HG03469 (cell line): Measurements from ENCODE around the gene ESF1.
A peak's percentile ranks its signal among the peaks of the same experiment; 100 is the strongest.

ENCODE experiments used
- ATAC-seq: cut with Tn5 transposase; IDR thresholded peaks from one replicate; pipeline ENCODE4 v1.9.1; 2021; ENCODE audit warnings: mild to moderate bottlenecking, moderate library complexity, moderate number of reproducible peaks; ENCODE audit not compliant: unreplicated experiment

Gene ESF1

GRCh38 chr20:13681248-13682125 is 103.2 kb downstream of the ESF1 start:
- peak; percentile 82 for ATAC-seq

DNA sequence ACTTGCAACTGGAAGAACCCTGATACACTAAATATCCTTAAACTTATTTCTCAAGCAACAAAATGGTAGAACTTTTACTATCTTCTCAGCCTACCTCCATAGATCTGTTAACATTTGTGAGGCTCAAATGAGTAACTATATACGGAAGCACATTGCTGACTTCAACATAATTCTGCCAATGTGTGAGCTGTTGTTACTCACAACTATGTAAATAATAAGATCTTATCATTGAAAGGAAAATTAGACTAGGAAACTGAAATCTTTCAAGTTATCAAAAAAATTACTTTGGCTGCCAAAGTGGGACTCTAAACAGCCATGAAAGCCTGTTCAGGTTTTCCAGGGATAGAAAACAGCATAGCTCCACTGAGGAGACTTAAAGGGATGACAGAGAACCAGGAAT is 105.8 kb downstream of the ESF1 start:
- no peak for ATAC-seq

- ATAC-seq: no peak
These were observed 107.5 kb downstream of the ESF1 start for GRCh38 chr20:13677241-13677640.

GRCh38 chr20:13676682-13677081 is 108.0 kb downstream of the ESF1 start:
- no peak for ATAC-seq

GRCh38 chr20:13672690-13673089 is 112.0 kb downstream of the ESF1 start:
- no peak for ATAC-seq

DNA sequence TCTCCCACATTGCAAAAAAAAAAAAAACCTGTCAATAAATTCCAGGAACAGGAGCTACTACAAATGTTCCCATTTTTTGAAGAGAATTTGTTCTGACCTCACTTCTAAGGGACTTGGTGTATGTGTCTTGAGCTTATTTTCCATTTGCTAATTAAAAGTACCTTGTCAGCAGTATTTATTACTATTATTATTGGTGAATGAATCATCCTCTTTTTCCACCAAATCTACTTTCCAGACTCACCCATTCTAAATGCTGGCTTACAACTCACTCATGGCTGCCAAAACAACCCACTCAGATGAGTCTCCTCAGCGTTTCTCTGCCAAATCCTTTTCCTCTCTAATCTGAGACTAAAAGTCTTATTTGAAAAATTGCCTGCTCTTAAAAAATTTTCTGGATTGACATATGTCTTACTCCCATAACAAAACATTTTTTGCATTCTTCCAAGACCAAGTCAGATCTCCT is 112.8 kb downstream of the ESF1 start:
- no peak for ATAC-seq

DNA sequence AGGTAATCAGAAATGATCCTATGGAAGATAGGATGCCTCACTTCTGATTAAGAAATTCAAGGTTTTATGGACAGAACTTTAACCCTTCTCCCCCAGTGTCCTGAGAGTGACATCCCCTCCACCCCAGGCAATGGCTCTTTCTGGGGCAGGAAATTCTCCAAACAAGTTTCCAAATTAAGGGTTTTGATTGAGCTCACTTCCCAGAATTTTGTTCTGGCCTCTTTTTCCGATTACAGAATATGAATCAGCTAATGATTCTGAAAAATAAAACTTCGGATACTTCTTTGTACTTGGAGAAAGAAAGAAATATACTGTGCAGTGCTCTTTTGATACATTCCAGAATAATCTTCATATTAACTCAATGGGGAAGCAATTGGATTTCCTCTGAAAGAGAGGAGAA is 113.2 kb downstream of the ESF1 start:
- no peak for ATAC-seq

DNA sequence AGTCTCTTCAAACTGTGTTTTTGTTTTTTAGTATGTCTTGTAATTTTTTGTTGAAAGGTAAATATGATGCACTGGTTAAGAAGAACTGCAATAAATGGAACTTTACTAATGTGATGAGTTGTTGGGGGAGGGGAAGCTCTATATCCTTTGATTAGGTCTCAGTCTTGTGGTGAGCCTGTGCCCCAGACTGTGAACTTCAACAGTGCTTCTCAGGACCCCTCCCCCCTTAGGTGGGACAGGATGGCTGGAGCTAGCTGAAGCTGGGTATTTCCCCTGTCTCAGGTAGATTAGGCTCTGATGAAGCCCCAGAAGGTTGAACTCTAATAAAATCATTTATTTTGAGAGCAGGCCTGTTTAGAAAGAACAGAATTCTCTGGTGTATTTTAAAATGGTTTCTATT is 114.6 kb downstream of the ESF1 start:
- no peak for ATAC-seq

- no peak for ATAC-seq
These were observed 118.9 kb downstream of the ESF1 start for GRCh38 chr20:13665709-13666395.
